GM23338 (cell line): ENCODE data around the gene AGBL4.

Experiments
- CREB1 ChIP-seq: fragments of 250-450 bp; sonication (Bioruptor Pico); IDR thresholded peaks from 2 replicates; pipeline ENCODE4 v1.5.0; 2020; ENCODE audit warnings: low read depth, mild to moderate bottlenecking, moderate library complexity
- EZH2 ChIP-seq: fragments of 200-600 bp; sonication (generic); IDR thresholded peaks from one replicate; pipeline ENCODE4 v1.8.0; 2017; ENCODE audit warnings: antibody characterized with exemption, mild to moderate bottlenecking, low read depth; ENCODE audit not compliant: unreplicated experiment
- EZH2phosphoT487 ChIP-seq: fragments of 200-600 bp; sonication (generic); IDR thresholded peaks from one replicate; pipeline ENCODE4 v1.8.1; 2018; ENCODE audit warnings: antibody characterized with exemption; ENCODE audit not compliant: unreplicated experiment
- STAT1 ChIP-seq: IDR thresholded peaks from one replicate; pipeline ENCODE4 v1.6.1; 2016; ENCODE audit warnings: antibody characterized with exemption; ENCODE audit not compliant: unreplicated experiment
- TF ChIP-seq, protein P1 (sequence below), 2 experiments: fragments of 200-600 bp in 1 of 2; sonication (generic) in 1 of 2; conservative IDR thresholded peaks; 2 replicates each; pipeline versions ENCODE4 v1.5.1 to v1.6.1; 2016 to 2017; ENCODE audit warnings: antibody characterized with exemption in 2 of 2, low read depth in 2 of 2, mild to moderate bottlenecking in 2 of 2, moderate library complexity in 1 of 2

GRCh38 chr1:49448200-49448599, 575.6 kb downstream of the AGBL4 start:
- TF ChIP-seq, protein P1, sequence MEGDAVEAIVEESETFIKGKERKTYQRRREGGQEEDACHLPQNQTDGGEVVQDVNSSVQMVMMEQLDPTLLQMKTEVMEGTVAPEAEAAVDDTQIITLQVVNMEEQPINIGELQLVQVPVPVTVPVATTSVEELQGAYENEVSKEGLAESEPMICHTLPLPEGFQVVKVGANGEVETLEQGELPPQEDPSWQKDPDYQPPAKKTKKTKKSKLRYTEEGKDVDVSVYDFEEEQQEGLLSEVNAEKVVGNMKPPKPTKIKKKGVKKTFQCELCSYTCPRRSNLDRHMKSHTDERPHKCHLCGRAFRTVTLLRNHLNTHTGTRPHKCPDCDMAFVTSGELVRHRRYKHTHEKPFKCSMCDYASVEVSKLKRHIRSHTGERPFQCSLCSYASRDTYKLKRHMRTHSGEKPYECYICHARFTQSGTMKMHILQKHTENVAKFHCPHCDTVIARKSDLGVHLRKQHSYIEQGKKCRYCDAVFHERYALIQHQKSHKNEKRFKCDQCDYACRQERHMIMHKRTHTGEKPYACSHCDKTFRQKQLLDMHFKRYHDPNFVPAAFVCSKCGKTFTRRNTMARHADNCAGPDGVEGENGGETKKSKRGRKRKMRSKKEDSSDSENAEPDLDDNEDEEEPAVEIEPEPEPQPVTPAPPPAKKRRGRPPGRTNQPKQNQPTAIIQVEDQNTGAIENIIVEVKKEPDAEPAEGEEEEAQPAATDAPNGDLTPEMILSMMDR (conservative IDR thresholded peaks at IDR 0.05; ENCODE audit: low read depth in 2 of 2): no peak
- TF ChIP-seq EZH2phosphoT487 (no peak), EZH2 (no peak), STAT1 (no peak), CREB1 (CRISPR knock-in tag) (no peak)
